Nephron progenitor cell (in vitro differentiated cells): Measurements from ENCODE around the gene IFIT2.

Source experiments
- DNase-seq: peaks from one replicate; pipeline ENCODE4 v3.0.0; 2021
- H3K27ac Mint-ChIP-seq: 2 replicates; pipeline ENCODE4 v1.8.0; 2021; ENCODE audit warnings: mild to moderate bottlenecking, moderate library complexity, mixed read lengths
- H3K27me3 Mint-ChIP-seq: 2 replicates; pipeline ENCODE4 v1.8.0; 2021; ENCODE audit warnings: mild to moderate bottlenecking, low read depth, mixed read lengths; ENCODE audit not compliant: poor library complexity
- H3K36me3 Mint-ChIP-seq: 2 replicates; pipeline ENCODE4 v1.8.0; 2021; ENCODE audit warnings: low read depth, mixed read lengths
- H3K4me1 Mint-ChIP-seq: 2 replicates; pipeline ENCODE4 v1.8.0; 2021; ENCODE audit warnings: mixed read lengths
- H3K4me3 Mint-ChIP-seq: 2 replicates; pipeline ENCODE4 v1.8.0; 2021; ENCODE audit warnings: mild to moderate bottlenecking, moderate library complexity, mixed read lengths
- H3K9me3 Mint-ChIP-seq: 2 replicates; pipeline ENCODE4 v1.8.0; 2021; ENCODE audit warnings: mild to moderate bottlenecking, moderate library complexity, mixed read lengths
- TF ChIP-seq, protein P1 (sequence below): fragments of 200-600 bp; sonication (generic); IDR thresholded peaks from 2 replicates; pipeline ENCODE4 v1.5.0; 2021; ENCODE audit warnings: antibody characterized with exemption

Gene IFIT2

DNA sequence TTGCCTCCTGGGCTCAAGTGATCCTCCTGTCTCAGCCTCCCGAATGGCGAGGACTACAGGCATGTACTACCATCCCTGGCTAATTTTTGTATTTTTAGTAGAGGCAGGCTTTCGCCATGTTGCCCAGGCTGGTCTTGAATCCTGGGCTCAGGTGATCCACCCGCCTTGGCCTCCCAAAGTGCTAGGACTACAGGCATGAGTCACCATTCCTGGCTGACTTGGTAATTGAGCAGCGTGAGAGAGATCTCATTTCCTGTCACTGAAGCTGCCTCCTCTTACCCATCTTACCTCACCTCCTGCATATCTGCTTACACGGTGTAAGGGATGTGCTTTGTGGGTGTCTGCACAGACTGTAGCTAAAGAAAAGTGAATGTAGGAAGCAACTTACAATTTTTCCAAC, 35.6 kb downstream of the IFIT2 start:
- H3K27me3 Mint-ChIP-seq: no peaks in the 10 kb centered on the region
- H3K27ac Mint-ChIP-seq: no peak overlapping the region
- peaks cover 17% of the 10 kb centered on the region for H3K36me3 Mint-ChIP-seq
- peaks cover 29% of the 10 kb centered on the region for H3K4me1 Mint-ChIP-seq
- DNase-seq: no peak
- no peak overlapping the region for H3K4me3 Mint-ChIP-seq
- TF ChIP-seq, protein P1, sequence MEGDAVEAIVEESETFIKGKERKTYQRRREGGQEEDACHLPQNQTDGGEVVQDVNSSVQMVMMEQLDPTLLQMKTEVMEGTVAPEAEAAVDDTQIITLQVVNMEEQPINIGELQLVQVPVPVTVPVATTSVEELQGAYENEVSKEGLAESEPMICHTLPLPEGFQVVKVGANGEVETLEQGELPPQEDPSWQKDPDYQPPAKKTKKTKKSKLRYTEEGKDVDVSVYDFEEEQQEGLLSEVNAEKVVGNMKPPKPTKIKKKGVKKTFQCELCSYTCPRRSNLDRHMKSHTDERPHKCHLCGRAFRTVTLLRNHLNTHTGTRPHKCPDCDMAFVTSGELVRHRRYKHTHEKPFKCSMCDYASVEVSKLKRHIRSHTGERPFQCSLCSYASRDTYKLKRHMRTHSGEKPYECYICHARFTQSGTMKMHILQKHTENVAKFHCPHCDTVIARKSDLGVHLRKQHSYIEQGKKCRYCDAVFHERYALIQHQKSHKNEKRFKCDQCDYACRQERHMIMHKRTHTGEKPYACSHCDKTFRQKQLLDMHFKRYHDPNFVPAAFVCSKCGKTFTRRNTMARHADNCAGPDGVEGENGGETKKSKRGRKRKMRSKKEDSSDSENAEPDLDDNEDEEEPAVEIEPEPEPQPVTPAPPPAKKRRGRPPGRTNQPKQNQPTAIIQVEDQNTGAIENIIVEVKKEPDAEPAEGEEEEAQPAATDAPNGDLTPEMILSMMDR: no peak
- peaks cover 7% of the 10 kb centered on the region for H3K9me3 Mint-ChIP-seq

DNA sequence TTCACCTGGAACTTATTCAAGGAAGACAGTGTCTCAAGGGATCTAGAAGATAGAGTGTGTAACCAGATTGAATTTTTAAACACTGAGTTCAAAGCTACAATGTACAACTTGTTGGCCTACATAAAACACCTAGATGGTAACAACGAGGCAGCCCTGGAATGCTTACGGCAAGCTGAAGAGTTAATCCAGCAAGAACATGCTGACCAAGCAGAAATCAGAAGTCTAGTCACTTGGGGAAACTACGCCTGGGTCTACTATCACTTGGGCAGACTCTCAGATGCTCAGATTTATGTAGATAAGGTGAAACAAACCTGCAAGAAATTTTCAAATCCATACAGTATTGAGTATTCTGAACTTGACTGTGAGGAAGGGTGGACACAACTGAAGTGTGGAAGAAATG, 36.9 kb downstream of the IFIT2 start:
- peak overlapping the region; percentile 5 for H3K27ac Mint-ChIP-seq
- TF ChIP-seq, protein P1: no peak

DNA sequence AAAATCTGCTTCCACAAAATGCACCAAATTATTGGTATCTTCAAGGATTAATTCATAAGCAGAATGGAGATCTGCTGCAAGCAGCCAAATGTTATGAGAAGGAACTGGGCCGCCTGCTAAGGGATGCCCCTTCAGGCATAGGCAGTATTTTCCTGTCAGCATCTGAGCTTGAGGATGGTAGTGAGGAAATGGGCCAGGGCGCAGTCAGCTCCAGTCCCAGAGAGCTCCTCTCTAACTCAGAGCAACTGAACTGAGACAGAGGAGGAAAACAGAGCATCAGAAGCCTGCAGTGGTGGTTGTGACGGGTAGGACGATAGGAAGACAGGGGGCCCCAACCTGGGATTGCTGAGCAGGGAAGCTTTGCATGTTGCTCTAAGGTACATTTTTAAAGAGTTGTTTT, 38.0 kb downstream of the IFIT2 start:
- peaks cover 29% of the 10 kb centered on the region for H3K4me1 Mint-ChIP-seq
- no peak for DNase-seq
- no peak overlapping the region for H3K4me3 Mint-ChIP-seq
- no peaks in the 10 kb centered on the region for H3K27me3 Mint-ChIP-seq
- H3K9me3 Mint-ChIP-seq: peaks cover 7% of the 10 kb centered on the region
- TF ChIP-seq, protein P1: no peak
- H3K27ac Mint-ChIP-seq: no peak overlapping the region
- H3K36me3 Mint-ChIP-seq: peaks cover 17% of the 10 kb centered on the region

More for the DNA sequence above, 36.9 kb downstream of the IFIT2 start:
- Mint-ChIP-seq H3K9me3 (peaks cover 7% of the 10 kb centered on the region), H3K27me3 (no peaks in the 10 kb centered on the region), H3K4me1 (peaks cover 29% of the 10 kb centered on the region), H3K36me3 (peaks cover 17% of the 10 kb centered on the region), H3K4me3 (no peak overlapping the region)
- no peak for DNase-seq

DNA sequence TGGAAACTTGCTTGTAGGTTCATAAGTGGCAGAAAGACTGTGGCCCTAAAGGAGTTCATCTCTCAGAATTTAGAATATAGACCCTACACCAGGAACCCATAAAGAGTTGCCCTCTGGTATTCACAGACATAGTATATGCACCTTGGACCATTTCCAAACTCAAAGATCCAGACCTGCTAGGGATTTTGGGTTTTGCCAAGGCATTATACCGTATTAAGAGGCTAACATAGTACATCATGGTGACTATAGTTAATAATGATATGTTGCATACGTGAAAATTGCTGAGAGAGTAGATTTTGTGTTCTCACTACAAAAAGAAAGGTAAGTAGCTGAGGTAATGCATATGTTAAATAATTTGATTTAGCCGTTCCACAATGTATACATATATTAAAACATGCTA, 39.8 kb downstream of the IFIT2 start:
- TF ChIP-seq, protein P1: no peak
- H3K27ac Mint-ChIP-seq: no peak overlapping the region
- peaks cover 17% of the 10 kb centered on the region for H3K36me3 Mint-ChIP-seq
- H3K9me3 Mint-ChIP-seq: peaks cover 7% of the 10 kb centered on the region
- DNase-seq: no peak
- no peak overlapping the region for H3K4me3 Mint-ChIP-seq
- peaks cover 34% of the 10 kb centered on the region for H3K4me1 Mint-ChIP-seq
- no peaks in the 10 kb centered on the region for H3K27me3 Mint-ChIP-seq

DNA sequence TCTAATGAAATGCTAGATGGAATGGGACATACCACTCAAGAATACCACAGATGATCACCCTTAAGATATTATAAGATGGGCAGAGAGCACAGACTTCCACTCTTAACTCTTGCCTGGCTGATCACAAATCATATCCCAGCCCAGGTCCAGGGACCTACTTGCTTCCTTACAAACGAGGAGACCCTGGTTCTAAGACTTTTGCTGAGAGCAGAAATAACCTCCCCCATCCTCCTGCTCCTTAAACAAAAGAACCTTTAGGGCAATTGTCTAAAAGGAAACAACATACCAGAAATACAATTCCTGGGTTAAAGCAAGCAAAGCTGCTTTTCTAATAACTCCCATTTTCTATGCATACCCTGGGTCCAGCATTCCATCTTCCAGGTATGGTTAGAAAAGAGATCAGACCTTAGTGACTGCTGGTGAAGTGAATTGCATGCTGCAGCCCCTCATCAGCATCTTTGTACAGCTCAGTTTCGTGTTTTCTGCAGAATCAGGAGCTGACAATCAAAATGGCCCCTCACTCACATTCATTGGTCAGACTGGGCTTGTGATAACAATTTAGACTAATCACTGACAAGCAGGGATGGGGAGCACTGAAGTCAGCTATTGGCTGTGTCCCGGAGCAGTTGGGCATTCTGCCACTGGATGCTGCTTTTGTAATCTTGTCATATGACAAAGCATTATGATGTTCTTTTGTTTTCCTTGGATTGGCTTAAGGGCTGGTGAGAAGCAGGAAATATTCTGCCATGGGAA, 40.5 kb downstream of the IFIT2 start:
- TF ChIP-seq, protein P1: no peak
- Mint-ChIP-seq H3K36me3 (peaks cover 17% of the 10 kb centered on the region), H3K27ac (no peak overlapping the region), H3K4me1 (peaks cover 42% of the 10 kb centered on the region), H3K9me3 (peaks cover 7% of the 10 kb centered on the region), H3K4me3 (no peak overlapping the region), H3K27me3 (no peaks in the 10 kb centered on the region)
- DNase-seq: no peak

DNA sequence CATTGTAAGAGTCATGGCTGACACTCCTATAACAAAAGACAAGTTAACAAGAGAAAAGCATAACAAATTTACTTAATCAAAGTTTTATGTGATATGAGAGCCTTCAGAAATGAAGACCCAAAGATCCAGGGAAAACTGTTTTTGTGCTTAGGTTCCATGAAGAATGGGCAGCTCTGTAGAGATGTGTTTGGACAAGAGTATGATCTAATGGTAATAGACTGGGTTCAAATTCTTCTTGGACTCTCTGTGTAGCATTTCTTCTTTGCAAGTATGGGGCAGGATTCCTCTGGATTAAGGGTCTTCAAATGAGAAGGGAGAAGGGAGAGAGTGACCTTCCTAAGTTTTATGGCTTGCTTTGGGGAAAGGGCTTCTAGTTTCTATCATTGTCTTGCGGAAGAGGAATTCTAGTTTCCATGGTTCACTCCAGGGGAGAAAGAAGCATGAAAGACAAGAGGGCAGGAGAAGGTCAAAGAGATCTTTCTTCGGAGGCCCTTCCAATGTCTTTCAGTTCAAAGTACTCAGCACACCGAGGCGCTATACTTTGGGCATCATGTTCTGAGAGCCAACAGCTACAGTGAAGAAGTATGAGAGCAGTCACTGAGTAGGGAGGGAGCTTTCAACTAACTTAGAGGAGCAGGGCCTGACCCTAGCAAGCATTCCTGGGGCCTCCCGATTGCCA, 41.4 kb downstream of the IFIT2 start:
- H3K4me1 Mint-ChIP-seq: peaks cover 50% of the 10 kb centered on the region
- peaks cover 17% of the 10 kb centered on the region for H3K36me3 Mint-ChIP-seq
- no peak for DNase-seq
- no peak overlapping the region for H3K4me3 Mint-ChIP-seq
- H3K27me3 Mint-ChIP-seq: no peaks in the 10 kb centered on the region
- H3K27ac Mint-ChIP-seq: peak overlapping the region; percentile 6
- TF ChIP-seq, protein P1: no peak
- peaks cover 7% of the 10 kb centered on the region for H3K9me3 Mint-ChIP-seq
